Mesenchymal stem cell (in vitro differentiated cells and primary cell): ENCODE data around the gene STING1. TPM values are rescaled to one million over a fixed set of nuclear protein-coding genes. Genes with fewer than 3 reads are reported as not detected.
"Not testable (repeated sequence)": the region's sequence is repeated elsewhere in the genome, so short reads cannot be mapped to it uniquely, and the experiment has no call there.

Experiments
- DNase-seq: peaks from one replicate; pipeline ENCODE4 v3.0.0-alpha.2; 2013
- H2AFZ ChIP-seq: one replicate; pipeline ENCODE4 v1.6.1; 2013; ENCODE audit warnings: low read depth, mild to moderate bottlenecking, control low read depth, inconsistent platforms, low read length, moderate library complexity
- H2AK5ac ChIP-seq: 2 replicates; pipeline ENCODE4 v1.6.1; 2013; ENCODE audit warnings: low read length, moderate library complexity, mild to moderate bottlenecking, inconsistent platforms; ENCODE audit not compliant: severe bottlenecking
- H2BK120ac ChIP-seq: one replicate; pipeline ENCODE4 v1.6.1; 2013; ENCODE audit warnings: low read depth, mild to moderate bottlenecking, inconsistent platforms, low read length, moderate library complexity
- H2BK12ac ChIP-seq, 2 experiments: one replicate each; pipeline ENCODE4 v1.6.1; 2013; ENCODE audit warnings: inconsistent platforms in 2 of 2, low read length in 2 of 2, mild to moderate bottlenecking in 2 of 2, moderate library complexity in 2 of 2, control low read depth in 1 of 2
- H2BK15ac ChIP-seq: one replicate; pipeline ENCODE4 v1.6.1; 2013; ENCODE audit warnings: mild to moderate bottlenecking, low read depth, inconsistent platforms; ENCODE audit not compliant: poor library complexity, severe bottlenecking
- H2BK5ac ChIP-seq: 2 replicates; pipeline ENCODE4 v1.6.1; 2013; ENCODE audit warnings: low read depth, mild to moderate bottlenecking, low read length, control low read depth, inconsistent platforms; ENCODE audit not compliant: poor library complexity, severe bottlenecking
- H3K14ac ChIP-seq, 2 experiments: one replicate each; pipeline ENCODE4 v1.6.1; 2013; ENCODE audit warnings: inconsistent platforms in 2 of 2, low read length in 2 of 2, control low read depth in 1 of 2, mild to moderate bottlenecking in 1 of 2, moderate library complexity in 1 of 2
- H3K18ac ChIP-seq, 2 experiments: one replicate each; pipeline ENCODE4 v1.6.1; 2013; ENCODE audit warnings: inconsistent platforms in 2 of 2, low read length in 2 of 2, control low read depth in 1 of 2, low read depth in 1 of 2, mild to moderate bottlenecking in 1 of 2
- H3K23ac ChIP-seq, 2 experiments: one replicate each; pipeline ENCODE4 v1.6.1; 2013; ENCODE audit warnings: inconsistent platforms in 2 of 2, low read length in 2 of 2, mild to moderate bottlenecking in 2 of 2, moderate library complexity in 2 of 2, control low read depth in 1 of 2
- H3K27ac ChIP-seq: 2 replicates; pipeline ENCODE4 v1.5.1; 2013; ENCODE audit warnings: mild to moderate bottlenecking, moderate library complexity, low read length, control low read depth, inconsistent platforms; ENCODE audit not compliant: poor library complexity, severe bottlenecking
- H3K27me3 ChIP-seq, 2 experiments: 2 replicates each; pipeline versions ENCODE4 v1.6.1 to v1.7.0; 2013; ENCODE audit warnings: low read length in 2 of 2, mild to moderate bottlenecking in 2 of 2, moderate library complexity in 2 of 2, control low read depth in 1 of 2, inconsistent platforms in 1 of 2; ENCODE audit not compliant: control insufficient read depth in 1 of 2, insufficient read depth in 1 of 2
- H3K36me3 ChIP-seq, 2 experiments: 2 replicates each; pipeline versions ENCODE4 v1.6.1 to v1.7.0; 2013; ENCODE audit warnings: low read length in 2 of 2, control low read depth in 1 of 2, inconsistent platforms in 1 of 2, low read depth in 1 of 2, mild to moderate bottlenecking in 1 of 2; ENCODE audit not compliant: insufficient read depth in 2 of 2, control insufficient read depth in 1 of 2
- H3K4ac ChIP-seq, 2 experiments: one replicate each; pipeline ENCODE4 v1.6.1; 2013; ENCODE audit warnings: inconsistent platforms in 2 of 2, low read length in 2 of 2, mild to moderate bottlenecking in 2 of 2, moderate library complexity in 2 of 2, control low read depth in 1 of 2, low read depth in 1 of 2
- H3K4me1 ChIP-seq: 2 replicates; pipeline ENCODE4 v1.6.1; 2013; ENCODE audit warnings: low read depth, low read length, control low read depth; ENCODE audit not compliant: control insufficient read depth, insufficient read depth
- H3K4me2 ChIP-seq: 2 replicates; pipeline ENCODE4 v1.6.1; 2013; ENCODE audit warnings: low read length, mild to moderate bottlenecking, inconsistent platforms; ENCODE audit not compliant: poor library complexity, severe bottlenecking
- H3K4me3 ChIP-seq, 2 experiments: 2 replicates each; pipeline versions ENCODE4 v1.5.1 to v1.7.0; 2013; ENCODE audit warnings: low read length in 2 of 2, mild to moderate bottlenecking in 2 of 2, control low read depth in 1 of 2, low read depth in 1 of 2; ENCODE audit not compliant: insufficient read depth in 1 of 2
- H3K79me1 ChIP-seq: replicated peaks from 2 replicates; pipeline ENCODE4 v1.6.1; 2013; ENCODE audit warnings: mild to moderate bottlenecking, control low read depth, low read length, inconsistent platforms; ENCODE audit not compliant: poor library complexity, severe bottlenecking
- H3K9ac ChIP-seq: 2 replicates; pipeline ENCODE4 v1.7.0; 2013; ENCODE audit warnings: mild to moderate bottlenecking, low read length, moderate library complexity
- H3K9me3 ChIP-seq: 2 replicates; pipeline ENCODE4 v1.7.0; 2013; ENCODE audit warnings: mild to moderate bottlenecking, low read length; ENCODE audit not compliant: control insufficient read depth
- H4K8ac ChIP-seq: one replicate; pipeline ENCODE4 v1.6.1; 2013; ENCODE audit warnings: inconsistent platforms, mild to moderate bottlenecking, low read length, moderate library complexity
- H4K91ac ChIP-seq: one replicate; pipeline ENCODE4 v1.6.1; 2013; ENCODE audit warnings: mild to moderate bottlenecking, low read length, inconsistent platforms
- WGBS: methylation state at CpG from one replicate; pipeline ENCODE4 v1.1.7; 2013; ENCODE audit warnings: mixed read lengths; 5-methylcytosine and 5-hydroxymethylcytosine counted together
- polyA plus RNA-seq, 2 experiments: library from polyadenylated mRNA; stranded (reverse); fragments of 200-250 nt; gene quantifications; one replicate each; pipeline ENCODE4 v1.2.3, GENCODE V29; 2013

The STING1 gene
- 63.5 TPM for polyA plus RNA-seq (2013, experiment 1 of 2)
- polyA plus RNA-seq (2013, experiment 2 of 2) = 59.7 TPM

GRCh38 chr5:139482050-139482889 lies at the start of gene STING1:
Gene STING1, minus strand, starts transcription at chr5:139482758. Its CDS starts 1,054 bp downstream, at chr5:139481704.
- H3K4ac ChIP-seq = peak within 1 kb of the TSS; percentile 86 to 88
- peak within 1 kb of the TSS; percentile 95 for H2BK5ac ChIP-seq
- peak; percentile 99 for DNase-seq
- H3K27ac ChIP-seq = peak within 1 kb of the TSS; percentile 96
- WGBS = 46% methylated on average over 15 of the region's 19 CpGs
- H4K8ac ChIP-seq = peak within 1 kb of the TSS; percentile 95
- H3K18ac ChIP-seq = peak within 1 kb of the TSS; percentile 83 to 97
- H3K4me3 ChIP-seq = peak within 1 kb of the TSS; percentile 45 to 86
- H2AK5ac ChIP-seq = peak within 1 kb of the TSS; percentile 95
- H3K4me1 ChIP-seq = peaks cover 19% of the 10 kb centered on the region
- H3K79me1 ChIP-seq = peaks cover 10% of the 10 kb centered on the region
- H3K9me3 ChIP-seq = no peaks in the 10 kb centered on the region
- peak within 1 kb of the TSS; percentile 35 to 38 for H3K14ac ChIP-seq
- peaks cover 21 to 23% of the 10 kb centered on the region in 2 experiments for H3K36me3 ChIP-seq
- peak within 1 kb of the TSS; percentile 75 for H3K4me2 ChIP-seq
- peak within 1 kb of the TSS; percentile 99 for H2BK120ac ChIP-seq
- peak within 1 kb of the TSS; percentile 1 for H2AFZ ChIP-seq
- H2BK12ac ChIP-seq = peak within 1 kb of the TSS; percentile 81 to 95
- peak within 1 kb of the TSS; percentile 94 for H3K9ac ChIP-seq
- H4K91ac ChIP-seq = peak within 1 kb of the TSS; percentile 98
- peak within 1 kb of the TSS; percentile 100 for H2BK15ac ChIP-seq
- H3K23ac ChIP-seq = peak within 1 kb of the TSS; percentile 9 to 64
- no peaks in the 10 kb centered on the region for H3K27me3 ChIP-seq

DNA sequence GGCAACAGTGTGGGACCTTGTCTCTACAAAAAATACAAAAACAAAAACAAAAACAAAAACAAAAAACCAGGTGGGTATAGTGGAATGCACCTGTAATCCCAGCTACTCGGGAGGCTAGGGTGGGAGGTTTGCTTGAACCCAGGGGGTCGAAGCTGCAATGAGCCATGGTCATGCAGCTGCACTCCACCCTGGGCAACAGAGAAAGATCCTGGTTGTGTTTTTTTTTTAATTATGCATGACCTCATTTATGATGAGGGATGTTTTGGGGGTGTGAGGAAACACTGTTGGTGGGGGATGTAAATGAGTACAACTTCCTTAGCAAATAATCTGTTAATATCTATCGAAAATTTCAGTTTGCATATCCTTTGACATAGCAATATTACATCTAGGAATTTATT lies 49.2 kb upstream of the STING1 start:
- H4K8ac ChIP-seq = no peak overlapping the region
- no peak for DNase-seq
- peak overlapping the region; percentile 62 for H3K27ac ChIP-seq
- H3K9ac ChIP-seq = no peak overlapping the region
- no peaks in the 10 kb centered on the region for H3K27me3 ChIP-seq
- no peak overlapping the region for H2BK12ac ChIP-seq
- peaks cover 12% of the 10 kb centered on the region for H3K4me1 ChIP-seq
- no peaks in the 10 kb centered on the region for H3K79me1 ChIP-seq
- no peak overlapping the region for H2BK5ac ChIP-seq
- no peak overlapping the region for H2AK5ac ChIP-seq
- H3K4me3 ChIP-seq = no peak overlapping the region
- H3K18ac ChIP-seq = no peak overlapping the region
- H4K91ac ChIP-seq = no peak overlapping the region
- no peaks in the 10 kb centered on the region for H3K36me3 ChIP-seq
- 96% methylated on average over 2 of the region's 3 CpGs for whole genome bisulfite sequencing
- no peak overlapping the region for H2BK15ac ChIP-seq
- no peak overlapping the region for H3K14ac ChIP-seq
- no peak overlapping the region for H2AFZ ChIP-seq
- no peaks in the 10 kb centered on the region for H3K9me3 ChIP-seq
- H3K23ac ChIP-seq = no peak overlapping the region
- no peak overlapping the region for H2BK120ac ChIP-seq
- H3K4ac ChIP-seq = no peak overlapping the region
- H3K4me2 ChIP-seq = no peak overlapping the region

DNA sequence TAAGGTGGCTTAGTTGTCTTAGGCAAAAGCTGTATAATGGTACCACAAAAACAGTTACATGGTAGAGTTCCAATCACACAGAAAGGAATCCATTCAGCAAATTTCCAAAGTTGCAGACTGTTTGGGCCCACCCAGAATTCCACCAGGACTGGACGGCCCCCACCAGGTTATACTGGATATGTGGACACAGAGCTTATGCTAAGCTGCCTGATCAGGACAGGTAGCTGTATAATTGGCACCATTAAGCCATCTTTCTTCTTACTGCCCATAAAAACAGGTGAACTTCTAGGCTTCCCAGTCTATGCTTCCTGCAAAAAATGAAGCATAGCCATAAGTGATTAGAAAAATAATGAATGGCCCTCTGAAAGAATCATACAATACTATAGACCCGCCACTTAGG lies 47.5 kb upstream of the STING1 start:
- H3K9ac ChIP-seq, H3K9me3 ChIP-seq, H4K91ac ChIP-seq, H3K4me2 ChIP-seq, H2BK120ac ChIP-seq, H2AFZ ChIP-seq, H4K8ac ChIP-seq, H2BK12ac ChIP-seq, H3K4ac ChIP-seq, H3K4me3 ChIP-seq, H3K23ac ChIP-seq, H3K36me3 ChIP-seq, H3K27me3 ChIP-seq, H2BK15ac ChIP-seq, H2AK5ac ChIP-seq, H2BK5ac ChIP-seq, H3K27ac ChIP-seq, H3K18ac ChIP-seq, H3K14ac ChIP-seq, H3K79me1 ChIP-seq, DNase-seq: not testable (repeated sequence)
- H3K4me1 ChIP-seq = peaks cover 15% of the 10 kb centered on the region
- WGBS = 86% methylated on average over 2 of the region's 2 CpGs

DNA sequence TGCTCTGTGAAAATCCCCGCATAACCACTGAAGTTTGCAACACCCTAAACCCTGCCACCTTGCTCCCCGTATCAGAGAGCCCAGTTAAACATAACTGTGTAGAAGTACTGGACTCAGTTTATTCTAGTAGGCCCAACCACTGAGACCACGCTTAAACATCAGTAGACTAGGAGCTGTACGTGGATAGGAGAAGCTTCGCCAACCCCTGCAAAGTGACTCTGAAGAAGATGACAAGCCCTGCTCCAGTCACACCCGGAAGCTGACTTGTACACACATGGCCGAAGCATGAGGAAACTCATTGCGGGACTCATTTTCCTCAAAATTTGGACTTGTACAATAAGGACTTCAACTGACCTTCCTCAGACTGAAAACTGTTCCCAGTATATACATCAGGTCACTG lies 46.1 kb upstream of the STING1 start:
- not testable (repeated sequence) for H4K91ac ChIP-seq, H4K8ac ChIP-seq, H3K4ac ChIP-seq, H3K36me3 ChIP-seq, H2BK12ac ChIP-seq, DNase-seq, H3K9ac ChIP-seq, H3K27ac ChIP-seq, H3K14ac ChIP-seq, H3K79me1 ChIP-seq, H2AK5ac ChIP-seq, H3K4me3 ChIP-seq, H3K4me2 ChIP-seq, H2BK120ac ChIP-seq, H2BK15ac ChIP-seq, H2AFZ ChIP-seq, H3K18ac ChIP-seq, H3K9me3 ChIP-seq, H2BK5ac ChIP-seq, H3K23ac ChIP-seq, H3K27me3 ChIP-seq
- H3K4me1 ChIP-seq = peaks cover 19% of the 10 kb centered on the region
- 96% methylated on average over 8 of the region's 8 CpGs for WGBS
